Measurements from ENCODE around the gene LRRC27.
"Not testable (repeated sequence)": the region's sequence is repeated elsewhere in the genome, so short reads cannot be mapped to it uniquely, and the experiment has no call there.

LRRC27 gene

GRCh38 chr10:132316133-132316532 is 15.9 kb upstream of the LRRC27 start:
- DNase-seq = no peak

DNA sequence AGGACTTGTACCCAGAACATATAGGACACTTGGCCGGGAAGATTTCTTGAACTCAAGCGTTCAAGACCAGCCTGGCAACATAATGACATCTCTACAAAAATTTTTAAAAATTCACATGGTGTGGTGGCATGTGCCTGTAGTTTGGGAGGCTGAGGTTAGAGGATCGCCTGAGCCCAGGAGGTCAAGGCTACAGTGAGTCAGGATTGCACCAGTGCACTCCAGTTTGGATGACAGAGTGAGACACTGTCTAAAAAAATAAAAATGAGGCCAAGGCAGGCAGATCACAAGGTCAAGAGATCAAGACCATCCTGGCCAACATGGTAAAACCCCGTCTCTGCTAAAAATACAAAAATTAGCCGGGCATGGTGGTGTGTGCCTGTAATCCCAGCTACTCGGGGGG is 14.5 kb upstream of the LRRC27 start:
- not testable (repeated sequence) for DNase-seq

- peak; percentile 18 for DNase-seq
Measured at GRCh38 chr10:132319853-132320653, 11.9 kb upstream of the LRRC27 start.

GRCh38 chr10:132320654-132321469 is 11.1 kb upstream of the LRRC27 start:
- no peak for DNase-seq

GRCh38 chr10:132321726-132322125 is 10.3 kb upstream of the LRRC27 start:
- no peak for DNase-seq

DNA sequence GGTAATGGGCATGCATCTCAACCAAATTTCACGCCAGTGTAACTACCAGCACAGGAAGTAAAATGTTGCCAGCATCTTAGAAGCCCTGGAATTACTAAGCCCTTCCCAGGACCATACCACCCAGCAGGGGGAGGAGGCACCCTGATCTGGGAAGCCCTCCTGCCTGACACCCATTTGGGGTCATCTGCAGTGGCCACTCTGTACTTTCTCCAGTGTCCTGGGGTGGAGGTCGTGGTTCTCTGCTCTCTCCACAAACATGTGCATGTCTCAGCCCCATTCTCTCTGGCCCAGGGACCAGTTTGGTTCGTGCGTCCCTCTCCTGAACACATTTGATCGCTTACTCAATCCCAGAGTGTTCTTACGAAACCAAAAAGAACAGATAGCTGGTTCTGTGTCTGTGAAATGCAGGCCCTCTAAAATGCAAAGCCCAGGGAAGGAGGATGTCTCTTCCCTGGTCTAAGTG is 9.4 kb upstream of the LRRC27 start:
- no peak for DNase-seq

DNA sequence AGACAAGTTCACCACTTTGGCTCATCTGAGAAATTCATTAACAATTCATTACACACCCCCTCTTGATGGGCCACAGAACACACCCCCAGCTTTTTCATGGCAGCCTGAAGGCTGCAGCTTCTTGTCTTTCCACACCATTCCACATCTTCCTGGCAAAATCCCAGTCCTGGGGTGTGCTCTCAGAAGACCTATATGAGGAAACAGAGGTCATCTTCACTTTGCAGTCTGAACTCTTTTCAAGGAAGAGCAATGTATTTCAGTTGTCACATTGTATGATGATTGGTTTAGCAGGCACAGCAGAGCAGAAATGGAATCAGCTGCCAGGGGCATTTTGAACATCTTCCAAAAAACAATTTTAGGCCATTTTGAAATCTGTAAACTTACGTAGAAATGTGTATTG is 7.8 kb upstream of the LRRC27 start:
- DNase-seq = no peak

- no peak for DNase-seq
Measured at GRCh38 chr10:132326344-132326889, 5.6 kb upstream of the LRRC27 start.

DNA sequence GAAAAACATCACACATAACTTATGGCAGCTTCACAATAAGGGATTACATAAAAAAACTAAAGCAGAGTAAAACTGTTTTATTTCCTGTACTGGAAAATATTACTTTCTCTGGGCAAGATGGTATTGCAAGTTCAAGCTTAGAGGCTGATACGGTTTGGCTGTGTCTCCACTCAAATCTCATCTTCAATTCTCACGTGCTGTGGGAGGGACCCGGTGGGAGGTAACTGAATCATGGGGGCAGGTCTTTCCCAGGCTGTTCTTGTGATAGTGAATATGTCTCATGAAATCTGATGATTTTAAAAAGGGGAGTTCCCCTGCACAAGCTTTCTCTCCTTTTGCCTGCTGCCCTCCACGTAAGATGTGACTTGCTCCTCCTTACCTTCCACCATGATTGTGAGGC is 5.1 kb upstream of the LRRC27 start:
- no peak for DNase-seq

GRCh38 chr10:132328106-132328505 is 3.9 kb upstream of the LRRC27 start:
- DNase-seq = no peak

DNA sequence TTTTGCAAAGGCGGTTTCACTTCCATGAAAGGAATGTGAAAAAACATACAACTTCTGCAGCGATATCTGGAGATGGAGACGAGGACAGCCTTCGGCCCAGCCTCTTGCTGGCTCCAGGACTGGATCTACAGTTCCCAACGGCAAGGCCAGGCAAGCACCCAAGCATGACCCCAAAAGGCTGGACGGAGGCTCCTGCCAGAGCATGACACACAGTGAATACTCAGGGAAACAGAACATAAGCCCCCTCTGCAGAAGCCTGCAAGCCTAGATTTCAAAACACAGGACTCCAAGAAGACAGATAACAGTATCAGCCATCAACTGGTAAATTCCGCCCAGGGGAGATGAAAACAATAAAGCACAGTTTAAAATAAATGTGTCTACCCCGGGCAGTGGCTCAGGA is 3.3 kb upstream of the LRRC27 start:
- no peak for DNase-seq

GRCh38 chr10:132329565-132330485 is 2.2 kb upstream of the LRRC27 start:
- no peak for DNase-seq

DNA sequence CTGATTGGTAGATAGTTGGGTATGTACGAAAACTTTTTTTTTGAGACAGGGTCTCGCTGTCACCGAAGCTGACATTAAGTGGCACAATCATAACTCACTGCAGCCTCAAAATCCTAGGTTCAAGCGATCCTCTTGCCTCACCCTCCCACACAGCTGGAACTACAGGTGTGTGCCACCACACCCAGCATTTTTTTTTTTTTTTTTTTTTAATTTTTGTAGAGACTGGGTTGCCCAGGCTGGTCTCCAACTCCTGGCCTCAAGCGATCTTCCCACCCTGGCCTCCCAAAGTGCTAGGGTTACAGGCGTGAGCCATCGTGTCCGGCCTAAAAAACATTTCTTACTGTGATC is 1.5 kb upstream of the LRRC27 start:
- no peak for DNase-seq

GRCh38 chr10:132332433-132332754 is 401 bp downstream of the LRRC27 start:
- DNase-seq = peak; percentile 39

- DNase-seq = no peak
Measured at GRCh38 chr10:132333386-132333785, 1.4 kb downstream of the LRRC27 start.

GRCh38 chr10:132334631-132335188 is 2.7 kb downstream of the LRRC27 start:
- DNase-seq = no peak

DNA sequence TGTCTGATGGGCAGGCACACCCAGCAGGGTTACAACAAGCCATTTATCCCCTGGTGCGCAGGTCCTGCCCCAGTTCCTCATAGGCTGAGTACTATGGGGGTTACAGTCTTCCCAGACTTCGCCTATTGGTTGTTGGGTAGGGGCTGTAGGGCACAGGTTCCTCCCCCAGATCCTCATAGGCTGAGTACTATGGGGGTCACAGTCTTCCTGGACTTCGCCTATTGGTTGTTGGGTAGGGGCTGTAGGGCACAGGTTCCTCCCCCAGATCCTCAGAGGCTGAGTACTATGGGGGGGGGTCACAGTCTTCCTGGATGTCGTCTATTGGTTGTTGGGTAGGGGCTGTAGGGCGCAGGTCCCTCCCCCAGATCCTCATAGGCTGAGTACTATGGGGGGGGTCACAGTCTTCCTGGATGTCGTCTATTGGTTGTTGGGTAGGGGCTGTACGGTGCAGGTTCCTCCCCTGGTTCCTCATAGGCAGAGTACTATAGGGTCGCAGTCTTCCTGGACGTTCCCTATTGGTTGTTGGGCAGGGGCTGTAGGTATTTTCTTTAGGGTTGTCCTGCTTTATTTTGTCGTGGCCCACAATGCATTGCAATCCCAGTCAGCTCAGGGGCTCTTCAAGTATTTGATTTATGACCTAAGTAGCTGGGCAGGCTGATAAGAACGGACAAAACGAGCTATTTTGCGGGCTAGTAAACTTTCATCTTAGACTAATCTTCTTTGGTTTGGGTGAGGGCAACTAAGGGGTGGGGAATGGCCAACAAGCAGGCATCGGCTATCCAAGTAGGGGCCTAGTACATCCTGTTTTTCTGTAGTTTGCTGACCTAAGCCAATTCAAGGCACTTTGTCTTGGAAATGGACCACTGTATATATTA is 3.4 kb downstream of the LRRC27 start:
- DNase-seq = no peak

- no peak for DNase-seq
Measured at GRCh38 chr10:132336064-132336746, 4.2 kb downstream of the LRRC27 start.

GRCh38 chr10:132336919-132337407 is 5.0 kb downstream of the LRRC27 start:
- no peak for DNase-seq

DNA sequence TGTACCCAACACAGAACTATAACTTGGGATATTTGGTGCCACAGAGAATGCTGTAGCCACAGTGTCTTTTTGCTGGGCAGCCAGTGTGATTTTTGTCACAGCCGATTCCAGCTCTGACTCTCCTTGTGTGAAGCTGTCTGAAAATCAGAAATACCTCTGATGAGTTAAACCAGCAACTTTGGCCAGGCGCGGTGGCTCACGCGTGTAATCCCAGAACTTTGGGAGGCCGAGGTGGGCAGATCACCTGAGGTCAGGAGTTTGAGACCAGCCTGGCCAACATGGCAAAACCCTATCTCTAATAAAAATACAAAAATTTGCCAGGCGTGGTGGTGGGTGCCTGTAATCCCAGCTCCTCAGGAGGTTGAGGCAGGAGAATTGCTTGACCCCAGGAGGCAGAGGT is 5.9 kb downstream of the LRRC27 start:
- not testable (repeated sequence) for DNase-seq

DNA sequence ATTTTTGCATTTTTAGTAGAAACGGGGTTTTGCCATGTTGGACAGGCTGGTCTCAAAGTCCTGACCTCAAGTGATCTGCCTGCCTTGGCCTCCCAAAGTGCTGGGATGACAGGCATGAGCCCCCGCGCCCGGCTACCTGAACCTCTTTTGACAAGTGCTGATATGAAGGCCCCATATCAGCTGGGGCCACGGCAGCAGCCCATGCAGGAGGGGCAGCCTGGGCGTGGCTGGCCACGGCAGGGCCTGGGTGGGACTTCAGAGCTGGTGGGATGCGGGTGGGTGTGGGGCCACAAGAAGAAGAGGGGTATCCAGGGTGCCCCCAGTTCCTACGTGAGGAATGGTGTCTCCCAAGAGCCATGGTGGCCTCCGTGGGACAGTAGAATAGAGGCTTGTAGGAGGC is 6.9 kb downstream of the LRRC27 start:
- DNase-seq = no peak

Data from SIG-M5 (cell line).